Activated CD8-positive, alpha-beta memory T cell treated with anti-CD3 and anti-CD28 coated beads, Interleukin-2, amount 50 U/mL, for 24 hours (primary cell): Measurements from ENCODE around the gene SCTR.

Source experiments
- DNase-seq: peaks from one replicate; pipeline ENCODE4 v3.0.0-alpha.2; 2020; ENCODE audit errors: extremely low read depth

SCTR gene

GRCh38 chr2:119474371-119475224 lies 49.7 kb downstream of the SCTR start:
- no peak for DNase-seq

DNA sequence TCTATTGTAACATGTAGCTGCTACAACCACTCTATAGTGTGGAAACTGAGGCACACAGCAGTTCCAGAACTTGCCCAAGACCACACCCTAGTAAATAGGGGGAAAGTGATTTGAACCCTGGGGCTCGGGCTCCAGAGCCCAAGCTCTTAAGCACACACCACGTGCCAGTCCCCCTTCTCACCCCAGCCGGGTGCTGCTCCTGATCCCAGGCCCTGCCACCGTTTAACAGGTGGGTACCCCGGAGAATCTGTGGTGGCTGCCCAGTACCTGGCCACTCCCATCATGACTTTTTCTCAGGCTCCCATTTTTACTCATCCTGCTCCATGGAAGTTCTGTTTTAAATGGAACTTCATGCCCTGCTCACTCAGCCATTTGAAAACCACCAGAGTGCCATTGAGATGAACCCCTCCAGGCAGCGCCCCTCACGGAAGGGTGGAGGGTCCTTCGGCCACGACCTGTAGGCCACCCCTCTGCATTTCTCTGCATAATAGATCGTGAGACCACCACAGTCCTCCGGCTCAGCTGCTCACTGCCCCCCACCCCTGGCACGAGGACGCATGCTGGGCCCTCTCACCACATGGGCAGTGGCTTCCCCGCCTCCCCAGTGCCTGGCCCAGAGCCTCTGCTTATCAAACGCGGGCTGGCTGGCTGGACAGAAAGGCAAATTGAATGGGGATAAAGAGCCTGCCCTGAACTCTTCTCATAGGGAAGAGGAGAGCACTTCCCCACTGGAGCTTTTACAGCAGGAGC lies 50.5 kb downstream of the SCTR start:
- DNase-seq: no peak

GRCh38 chr2:119472749-119473148 lies 51.5 kb downstream of the SCTR start:
- no peak for DNase-seq

DNA sequence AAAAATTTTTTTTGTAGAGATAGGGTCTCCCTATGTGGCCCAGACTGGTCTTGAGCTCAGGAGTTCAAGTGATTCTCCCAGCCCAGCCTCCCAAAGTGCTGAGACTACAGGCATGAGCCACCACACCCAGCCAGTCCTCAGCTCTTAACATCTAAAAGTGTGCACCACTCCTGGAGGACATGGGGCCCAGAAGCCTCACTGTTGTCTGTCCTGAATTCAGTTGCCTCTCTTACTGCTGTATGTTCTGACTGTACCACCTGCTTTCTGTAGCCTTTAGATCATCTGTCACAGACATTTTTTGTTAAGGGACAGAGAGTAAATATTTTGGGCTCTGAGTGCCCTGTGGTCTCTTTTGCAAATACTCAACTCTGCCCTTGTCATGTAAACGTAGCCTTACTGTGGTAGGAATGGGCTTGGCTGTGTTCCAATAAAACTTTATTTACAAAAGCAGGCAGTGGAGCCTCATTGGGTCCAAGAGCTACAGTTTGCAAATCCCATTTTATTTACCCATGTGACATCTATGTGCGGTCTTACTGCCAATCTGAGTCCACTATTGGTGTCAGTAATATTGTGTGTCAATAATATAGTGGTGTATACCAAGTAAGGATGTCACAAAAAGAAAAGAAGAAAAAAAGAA lies 54.5 kb downstream of the SCTR start:
- DNase-seq: no peak

DNA sequence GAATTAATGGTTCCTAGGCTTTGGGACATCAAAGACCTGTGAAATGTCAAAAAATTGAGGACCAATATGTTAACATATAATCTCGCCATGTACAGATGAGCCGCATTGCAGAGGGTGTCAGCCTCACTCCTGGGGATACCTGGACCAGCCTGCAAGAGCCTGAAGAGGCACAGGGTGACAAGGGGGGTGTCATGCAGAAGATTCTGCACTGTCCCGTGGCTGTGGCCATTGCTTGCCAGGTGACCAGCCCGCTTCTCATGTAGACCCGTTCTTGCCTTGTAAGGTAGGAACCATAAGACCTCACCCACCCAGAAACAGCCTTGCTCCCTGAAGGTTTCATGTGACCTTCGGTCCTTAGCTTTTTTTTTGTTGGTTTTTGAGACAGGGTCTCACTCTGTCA lies 55.2 kb downstream of the SCTR start:
- DNase-seq: no peak

GRCh38 chr2:119468154-119468955 lies 55.9 kb downstream of the SCTR start:
- DNase-seq: no peak

- no peak for DNase-seq
Measured at GRCh38 chr2:119466373-119466772, 57.9 kb downstream of the SCTR start.

DNA sequence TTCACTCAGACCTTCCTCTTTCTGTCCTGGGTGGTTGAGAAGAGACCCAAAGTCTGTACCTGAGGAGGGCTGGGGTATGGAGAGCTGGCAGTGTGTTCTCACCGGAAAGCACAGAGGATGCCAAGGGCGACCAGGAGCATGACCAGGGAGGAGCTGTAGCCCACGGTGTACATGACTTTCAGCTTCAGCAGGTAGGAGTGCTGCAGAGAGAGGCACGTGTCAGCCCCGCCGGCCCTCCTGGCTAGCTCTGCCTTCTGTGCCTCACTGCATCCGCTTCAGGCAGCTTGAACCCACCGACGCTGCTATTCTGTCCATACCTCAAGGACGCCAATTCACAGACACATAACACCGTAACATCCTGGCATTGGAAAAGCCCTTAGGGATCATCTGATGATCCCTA lies 58.6 kb downstream of the SCTR start:
- DNase-seq: no peak

- no peak for DNase-seq
Measured at GRCh38 chr2:119464981-119465380, 59.3 kb downstream of the SCTR start.

DNA sequence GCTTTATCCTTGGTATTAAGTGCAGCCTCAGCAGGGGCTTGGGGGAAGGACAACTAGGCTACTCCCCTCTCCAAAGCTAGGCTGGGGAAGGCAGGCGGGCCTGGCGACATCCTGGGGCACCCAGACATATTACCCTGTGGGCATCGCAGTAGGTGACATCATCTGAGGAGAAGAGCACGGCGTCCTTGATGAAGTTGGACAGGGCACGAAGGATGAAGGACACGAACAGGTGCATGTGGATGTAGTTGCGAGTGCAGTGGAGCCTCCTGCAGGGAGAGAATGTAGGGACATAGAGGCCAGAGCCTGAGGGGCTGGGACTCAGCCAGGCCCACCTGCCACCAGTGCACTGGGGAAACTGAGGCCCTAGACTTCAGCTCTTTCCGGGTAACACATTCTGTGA lies 60.3 kb downstream of the SCTR start:
- no peak for DNase-seq

- no peak for DNase-seq
Measured at GRCh38 chr2:119463136-119463535, 61.1 kb downstream of the SCTR start.

- no peak for DNase-seq
Measured at GRCh38 chr2:119462574-119462973, 61.7 kb downstream of the SCTR start.

DNA sequence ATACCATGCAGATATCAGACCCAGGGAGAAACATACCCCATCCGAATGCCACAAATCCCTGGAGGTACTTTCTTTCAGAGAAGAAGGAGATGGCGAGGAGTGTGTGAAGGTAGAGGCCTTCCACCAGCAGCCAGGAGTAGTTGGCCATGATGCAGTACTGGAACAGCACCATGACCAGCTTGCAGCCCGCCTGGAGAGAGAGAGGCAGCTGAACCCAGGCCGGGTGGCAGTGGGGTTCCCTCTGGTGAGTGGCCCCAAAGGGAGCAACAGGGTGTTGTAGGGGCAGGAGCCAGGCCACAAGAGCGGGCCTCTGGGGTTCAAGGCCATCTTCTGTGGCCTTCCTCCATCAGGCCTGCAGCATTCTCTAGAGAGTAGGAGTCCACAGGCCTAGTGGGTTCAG lies 62.5 kb downstream of the SCTR start:
- DNase-seq: no peak

DNA sequence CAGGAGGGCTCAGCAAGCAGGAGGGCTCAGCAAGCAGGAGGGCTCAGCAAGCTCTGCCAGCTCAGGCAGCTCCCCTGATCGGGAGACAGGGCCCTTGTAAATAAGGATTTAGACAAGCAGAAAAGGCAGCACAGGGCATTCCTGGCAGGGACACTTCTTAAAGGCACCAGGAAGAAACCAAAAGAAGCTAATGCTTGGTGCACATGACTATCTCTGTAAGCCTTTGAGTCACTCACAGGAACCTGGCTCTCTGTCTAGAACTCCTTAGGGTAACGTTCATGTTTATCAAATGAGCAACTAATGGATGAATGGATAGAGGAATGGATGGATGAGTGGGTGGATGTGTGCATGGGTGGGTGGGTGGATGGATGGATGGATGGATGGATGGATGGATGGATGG lies 64.2 kb downstream of the SCTR start:
- no peak for DNase-seq

GRCh38 chr2:119455066-119455718 lies 69.1 kb downstream of the SCTR start:
- DNase-seq: no peak

DNA sequence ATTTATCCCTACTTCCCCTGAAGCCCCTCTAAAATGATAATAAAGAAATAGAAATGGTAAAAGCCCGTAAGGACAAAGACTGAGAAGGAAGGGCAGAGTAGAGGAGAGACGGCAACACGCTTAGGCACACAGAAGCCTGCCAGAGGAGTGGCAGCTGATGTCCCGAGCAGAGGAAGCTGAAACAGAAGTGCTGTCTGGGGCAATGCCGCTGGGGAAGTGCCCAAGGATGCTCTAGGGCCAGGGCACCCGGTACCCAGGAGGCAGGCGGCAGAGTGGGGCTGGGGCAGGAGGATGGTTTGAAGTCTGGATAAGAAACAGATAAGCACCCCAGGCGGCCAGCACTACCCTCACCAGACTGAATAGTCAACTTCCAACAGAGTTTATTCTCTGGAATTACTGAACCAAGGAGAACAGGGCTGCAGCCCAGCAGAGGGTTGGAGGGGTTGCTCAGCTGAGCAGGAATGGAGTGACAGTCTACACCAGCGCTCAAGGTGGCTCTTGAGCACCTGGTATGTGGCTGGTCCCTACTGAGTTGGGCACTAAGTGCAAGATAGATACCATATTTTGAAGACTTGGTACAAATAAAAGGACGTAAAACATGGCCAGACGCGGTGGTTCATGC lies 70.2 kb downstream of the SCTR start:
- DNase-seq: no peak

DNA sequence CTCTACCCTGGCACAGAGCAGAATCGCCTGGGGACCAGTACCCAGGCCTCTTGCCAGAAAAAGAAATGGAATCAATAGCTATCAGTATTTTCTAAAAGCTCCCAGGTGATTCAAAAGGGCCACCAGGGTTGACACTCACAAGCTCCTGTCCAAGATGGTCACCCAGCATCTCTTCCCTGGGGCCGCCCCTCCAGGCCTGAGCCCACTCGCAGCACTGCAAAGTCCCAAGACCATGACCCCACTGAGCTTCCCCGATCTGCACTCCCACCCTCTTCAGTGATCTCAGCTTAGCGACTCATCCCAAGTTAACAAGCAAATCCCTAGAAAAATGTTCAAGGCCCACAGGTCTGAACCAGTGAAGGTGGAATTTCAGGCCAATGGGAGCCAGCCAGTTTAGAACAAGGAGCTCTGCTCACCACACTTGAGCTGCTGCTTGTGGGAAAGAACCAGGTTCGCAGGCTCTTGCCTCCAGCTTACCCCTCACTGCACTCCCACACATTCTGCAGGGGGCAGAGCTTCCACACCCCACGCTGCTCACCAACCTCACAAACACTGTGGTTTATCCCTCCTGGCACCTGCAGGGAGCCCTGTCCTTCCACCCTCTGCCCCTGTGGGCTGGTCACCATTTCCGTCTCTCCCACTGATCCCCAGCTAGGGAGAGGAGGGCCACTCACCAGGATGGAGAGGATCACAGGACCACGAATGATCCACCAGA lies 72.8 kb downstream of the SCTR start:
- no peak for DNase-seq

DNA sequence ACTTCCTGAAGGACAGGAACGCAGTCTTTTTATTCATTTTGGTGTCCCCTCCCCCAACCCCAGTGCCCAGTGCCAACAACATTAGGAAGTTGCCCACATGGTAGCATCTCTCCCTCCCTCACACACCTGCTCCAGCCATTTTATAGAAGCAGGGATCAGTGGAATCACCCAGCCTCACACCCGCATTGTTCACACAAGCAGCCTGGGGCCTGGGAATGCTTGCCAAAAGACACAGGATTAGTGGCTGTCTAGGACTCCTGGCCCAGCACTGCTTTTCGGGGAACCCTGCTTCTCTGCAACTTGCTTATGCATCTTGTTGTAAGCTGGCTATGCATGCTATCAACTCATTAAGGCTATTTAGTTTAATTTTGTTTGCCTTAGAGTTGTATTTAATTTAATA lies 74.8 kb downstream of the SCTR start:
- DNase-seq: no peak

DNA sequence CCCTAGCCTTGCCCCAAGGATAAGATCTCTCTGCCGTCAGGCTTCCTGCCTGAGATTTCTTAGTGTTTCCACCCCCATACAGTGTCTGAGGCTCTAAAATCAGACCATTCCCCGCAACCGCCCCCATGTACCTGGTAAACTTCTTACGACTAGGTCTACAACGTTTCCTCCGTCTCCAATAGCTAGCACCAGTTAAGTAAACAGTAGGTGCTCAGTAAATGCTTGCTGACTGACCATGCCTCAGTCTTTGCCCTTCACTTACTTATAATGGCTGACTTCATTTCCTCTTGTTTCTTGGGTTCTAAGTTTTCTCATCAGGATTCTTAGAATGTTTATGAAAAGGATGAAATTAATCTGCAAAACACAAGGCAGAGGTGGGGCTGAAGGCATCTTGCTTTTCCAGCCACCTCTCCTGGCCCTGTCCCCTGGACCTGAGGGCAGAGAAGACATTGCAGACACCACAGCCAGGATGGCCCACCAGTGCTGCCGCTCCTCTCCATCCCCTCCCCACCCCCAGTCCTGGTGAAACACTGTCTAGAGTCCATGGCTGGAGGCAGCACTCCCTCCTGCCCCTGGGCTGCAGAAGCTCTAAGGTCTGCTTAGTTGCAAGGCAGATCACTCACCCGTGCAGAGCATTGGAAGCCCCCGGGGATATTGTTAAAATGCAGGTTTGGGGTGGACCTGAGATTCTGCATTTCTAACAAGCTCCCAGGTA lies 75.7 kb downstream of the SCTR start:
- DNase-seq: no peak

GRCh38 chr2:119446037-119446436 lies 78.2 kb downstream of the SCTR start:
- DNase-seq: no peak
